GM18505 (cell line): Measurements from ENCODE around the gene ECT2.
"Not testable (repeated sequence)": the region's sequence is repeated elsewhere in the genome, so short reads cannot be mapped to it uniquely, and the experiment has no call there.

Experiments
- ATAC-seq: cut with Tn5 transposase; IDR thresholded peaks from one replicate; pipeline ENCODE4 v1.9.1; 2021; ENCODE audit not compliant: unreplicated experiment
- POLR2A ChIP-seq: IDR thresholded peaks from 4 replicates; pipeline ENCODE4 v1.6.1; 2011; ENCODE audit warnings: borderline replicate concordance; ENCODE audit not compliant: insufficient read depth, insufficient read length; ENCODE audit errors: extremely low read depth

Gene ECT2

DNA sequence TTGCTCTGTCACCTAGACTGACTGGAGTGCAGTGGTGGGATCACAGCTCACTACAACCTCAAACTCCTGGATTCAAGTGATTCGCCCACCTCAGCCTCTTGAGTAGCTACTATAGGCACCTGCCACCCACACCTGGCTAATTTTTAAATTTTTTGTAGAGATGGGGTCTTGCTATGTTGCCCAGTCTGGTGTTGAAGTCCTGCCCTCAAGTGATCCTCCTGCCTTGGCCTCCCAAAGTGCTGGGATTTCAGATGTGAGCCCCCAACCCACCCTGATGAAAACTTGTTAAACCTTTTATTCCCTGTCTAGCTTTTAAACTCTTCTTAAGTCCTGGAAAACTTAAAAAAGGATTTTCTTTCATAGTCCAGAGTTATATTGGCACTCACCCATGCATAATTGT, 2.6 kb downstream of the ECT2 start:
- TF ChIP-seq POLR2A, result no peak
- no peak for ATAC-seq

DNA sequence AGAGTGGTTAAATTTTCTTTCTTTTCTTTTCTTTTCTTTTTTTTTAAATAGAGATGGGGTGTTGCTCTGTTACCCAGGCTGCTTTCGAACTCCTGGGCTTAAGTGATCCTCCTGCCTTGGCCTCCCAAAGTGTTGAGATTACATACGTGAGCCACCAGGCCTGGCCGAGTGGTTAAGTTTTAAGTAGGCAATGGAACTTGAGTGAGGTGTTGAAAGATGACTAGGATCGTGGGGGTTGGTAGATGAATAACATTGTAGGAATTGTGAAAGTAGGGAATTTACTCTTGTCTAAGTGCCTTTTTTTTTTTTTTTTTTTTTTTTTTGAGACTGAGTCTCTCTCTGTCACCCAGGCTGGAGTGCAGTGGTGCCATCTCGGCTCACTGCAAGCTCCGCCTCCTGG, 9.9 kb downstream of the ECT2 start:
- not testable (repeated sequence) for ATAC-seq

DNA sequence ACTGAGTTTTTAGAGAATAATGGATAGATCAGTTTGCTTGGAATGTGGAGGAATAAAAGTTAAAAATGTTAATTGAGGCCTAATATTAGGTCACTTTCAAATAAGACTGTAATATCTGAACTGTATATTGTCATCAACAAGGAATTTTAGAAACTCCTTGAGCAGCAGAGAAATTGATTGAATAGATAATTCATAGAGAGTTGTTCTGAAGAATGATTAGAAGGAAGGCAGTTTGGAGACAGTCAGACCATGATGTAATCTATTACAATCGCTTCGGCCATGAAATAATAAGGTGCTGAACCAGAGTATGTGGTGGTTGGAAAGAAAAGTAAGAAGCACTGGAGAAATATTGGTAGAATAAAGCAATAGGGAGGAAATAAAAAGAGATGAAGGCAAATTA, 15.7 kb downstream of the ECT2 start:
- no peak for ATAC-seq
- TF ChIP-seq POLR2A, result no peak

DNA sequence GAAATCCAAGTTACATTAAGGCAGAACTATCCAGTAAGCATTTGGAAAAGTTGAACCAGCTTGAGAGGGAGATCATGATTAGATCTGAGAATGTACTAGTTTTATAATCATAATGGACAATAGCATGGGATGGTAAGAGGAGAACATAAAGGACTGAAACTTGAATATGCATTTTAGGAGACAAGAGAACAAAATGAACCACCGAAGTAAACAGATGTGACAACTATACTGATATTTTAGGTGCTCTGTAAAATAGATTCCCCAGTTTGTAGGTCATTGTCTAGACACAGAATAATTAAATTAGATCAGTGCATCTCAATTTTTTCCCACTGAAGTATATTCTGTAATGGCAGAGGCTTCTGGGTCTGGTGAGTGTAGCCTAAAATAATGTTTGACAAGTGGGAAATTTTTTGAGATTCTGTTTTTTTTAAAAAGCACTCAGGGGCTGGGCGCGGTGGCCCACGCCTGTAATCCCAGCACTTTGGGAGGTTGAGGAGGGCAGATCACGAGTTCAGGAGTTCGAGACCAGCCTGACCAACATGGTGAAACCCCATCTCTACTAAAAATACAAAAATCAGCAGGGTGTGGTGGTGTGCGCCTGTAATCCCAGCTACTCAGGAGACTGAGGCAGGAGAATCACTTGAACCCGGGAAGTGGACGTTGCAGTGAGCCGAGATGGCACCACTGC, 16.3 kb downstream of the ECT2 start:
- ATAC-seq, result no peak
- TF ChIP-seq POLR2A, result no peak

DNA sequence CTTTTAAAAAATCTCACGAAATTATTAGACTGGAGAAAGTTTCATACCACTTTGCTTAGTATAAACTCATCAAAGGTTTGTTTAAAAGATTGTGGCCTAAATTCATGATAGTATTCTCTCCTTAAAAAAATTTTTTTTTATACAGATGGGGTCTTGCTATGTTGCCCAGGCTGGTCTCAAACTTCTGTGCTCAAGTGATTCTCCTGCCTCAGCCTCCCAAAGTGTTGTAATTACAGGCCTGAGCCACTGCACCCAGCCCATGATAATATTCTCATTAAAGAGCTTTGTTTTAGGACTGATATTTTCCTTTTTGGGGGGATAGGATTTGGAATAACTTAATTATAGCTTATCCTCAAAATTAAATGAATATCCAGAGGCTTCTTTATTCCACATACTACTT, 19.9 kb downstream of the ECT2 start:
- TF ChIP-seq POLR2A, result no peak
- no peak for ATAC-seq

DNA sequence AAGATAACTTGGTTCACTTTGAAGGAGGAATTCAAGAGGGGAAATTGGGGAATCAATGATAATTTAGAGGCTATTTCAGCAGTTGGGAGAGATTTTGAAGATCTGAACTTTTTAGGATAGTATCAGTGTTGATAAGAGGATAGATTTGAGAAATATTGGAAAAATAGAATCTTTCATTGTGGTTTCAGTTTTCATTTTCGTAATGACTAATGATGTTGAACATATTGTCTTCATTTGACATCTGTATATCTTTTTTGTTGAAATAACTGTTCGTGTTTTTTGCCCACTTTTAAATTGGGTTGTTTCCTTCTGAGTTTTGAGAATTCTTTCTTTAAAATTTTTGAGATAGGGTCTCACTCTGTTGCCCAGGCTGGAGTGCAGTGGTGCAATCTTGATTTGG, 21.1 kb downstream of the ECT2 start:
- TF ChIP-seq POLR2A, result no peak
- ATAC-seq, result no peak

DNA sequence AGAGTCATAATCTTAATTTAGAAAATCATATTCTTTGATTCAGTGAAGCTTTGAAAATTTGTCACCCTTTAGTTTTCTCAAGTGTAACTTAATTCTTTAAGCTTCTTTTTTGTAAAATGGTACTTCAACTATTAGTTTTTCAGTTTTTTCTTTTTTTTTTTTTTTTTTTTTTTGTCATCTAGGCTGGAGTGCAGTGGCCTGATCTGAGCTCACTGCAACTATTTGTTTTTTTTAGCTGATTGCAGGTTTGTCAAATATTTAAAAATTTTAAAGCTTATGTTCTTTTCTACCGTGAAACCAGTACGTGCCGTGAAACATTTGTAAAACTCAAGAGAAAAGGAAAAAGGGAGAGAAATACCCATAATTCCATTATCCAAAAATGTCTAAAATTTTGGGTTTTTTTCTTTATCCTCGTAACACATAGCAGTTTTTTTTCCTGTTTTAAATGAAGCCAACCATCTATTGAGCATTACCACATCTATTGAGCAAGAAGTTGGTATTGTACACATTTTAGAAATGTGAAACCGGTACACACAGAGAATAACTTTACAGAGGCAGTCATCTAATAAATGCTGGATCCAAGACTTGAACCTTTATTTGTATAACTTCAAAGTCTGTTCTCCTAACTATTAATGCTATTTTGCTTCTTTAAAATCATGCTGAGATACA, 25.7 kb downstream of the ECT2 start:
- TF ChIP-seq POLR2A, result no peak
- ATAC-seq, result no peak

DNA sequence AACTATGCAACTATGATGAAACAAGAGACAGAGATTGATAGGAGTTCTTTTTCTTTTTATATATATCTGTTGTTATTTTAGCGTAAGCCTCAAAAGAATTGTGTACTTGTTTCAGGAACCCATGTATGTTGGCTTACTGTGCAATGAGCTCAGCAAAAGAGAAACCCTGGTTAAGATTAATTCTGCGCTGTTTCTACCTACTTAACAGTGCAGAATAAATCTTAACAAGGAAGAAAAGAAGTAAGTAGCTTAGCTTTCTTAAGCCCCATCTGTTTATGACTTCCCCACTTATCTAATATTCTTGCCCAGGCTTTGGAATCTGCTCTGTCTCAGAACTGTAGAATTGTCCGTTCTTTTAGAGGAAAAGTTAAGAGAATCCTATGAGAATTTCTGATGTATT, 27.4 kb downstream of the ECT2 start:
- no peak for ATAC-seq
- TF ChIP-seq POLR2A, result no peak

DNA sequence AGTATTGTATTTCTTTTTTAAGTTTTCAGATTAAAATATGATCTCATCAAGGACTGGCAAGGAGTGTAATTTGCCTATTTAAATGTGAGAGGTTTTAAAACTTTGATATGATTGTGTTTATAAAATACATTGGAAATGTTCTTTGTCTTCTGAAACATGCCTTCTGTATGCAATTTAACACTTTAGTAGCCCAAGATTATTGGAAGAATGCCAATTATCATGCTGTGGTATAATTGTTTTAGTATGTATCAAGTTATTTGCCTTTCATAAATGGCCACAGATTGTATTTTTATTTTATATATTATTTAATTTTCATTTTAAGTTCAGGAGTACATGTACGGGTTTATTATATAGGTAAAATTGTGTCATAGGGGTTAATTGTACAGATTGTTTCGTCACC, 31.7 kb downstream of the ECT2 start:
- no peak for TF ChIP-seq POLR2A
- ATAC-seq, result no peak

DNA sequence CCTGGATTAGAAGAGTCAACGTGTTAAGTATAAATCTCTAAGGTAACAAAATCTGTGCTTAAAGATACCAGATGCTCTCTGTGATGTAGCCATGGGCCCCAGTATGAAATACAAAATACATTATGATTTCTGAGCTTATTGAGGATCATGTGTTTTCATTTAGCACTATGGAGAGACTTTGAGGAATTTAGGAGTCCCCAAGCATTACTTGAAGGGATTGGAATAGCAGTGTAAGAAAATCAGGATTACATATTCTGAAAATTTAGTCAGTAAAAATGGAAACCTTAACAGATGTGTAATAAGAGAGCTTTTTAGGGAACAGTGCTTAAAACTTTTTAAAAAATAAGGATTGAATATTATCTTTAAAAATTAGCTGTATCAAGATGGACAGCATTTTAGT, 35.5 kb downstream of the ECT2 start:
- TF ChIP-seq POLR2A, result no peak
- ATAC-seq, result no peak

DNA sequence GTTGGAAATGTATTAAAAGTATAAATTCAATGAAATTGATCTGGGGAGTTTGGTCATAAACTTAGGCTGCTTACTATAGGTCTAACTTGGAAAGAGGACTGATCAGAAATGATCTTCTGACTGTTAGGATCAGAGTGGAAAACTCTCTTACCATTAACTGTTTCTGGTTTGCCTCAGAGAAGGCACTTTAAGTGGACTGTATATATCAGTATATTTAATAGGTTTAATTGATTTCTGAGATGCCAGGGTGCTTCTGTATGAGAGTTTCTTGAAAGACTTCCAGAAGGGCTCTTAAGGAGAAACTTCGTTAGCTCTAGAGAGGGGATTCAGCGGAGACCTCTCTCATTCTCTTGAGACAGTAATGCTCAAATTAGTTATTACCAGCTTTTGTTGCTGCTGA, 36.5 kb downstream of the ECT2 start:
- ATAC-seq, result no peak
- TF ChIP-seq POLR2A, result no peak

DNA sequence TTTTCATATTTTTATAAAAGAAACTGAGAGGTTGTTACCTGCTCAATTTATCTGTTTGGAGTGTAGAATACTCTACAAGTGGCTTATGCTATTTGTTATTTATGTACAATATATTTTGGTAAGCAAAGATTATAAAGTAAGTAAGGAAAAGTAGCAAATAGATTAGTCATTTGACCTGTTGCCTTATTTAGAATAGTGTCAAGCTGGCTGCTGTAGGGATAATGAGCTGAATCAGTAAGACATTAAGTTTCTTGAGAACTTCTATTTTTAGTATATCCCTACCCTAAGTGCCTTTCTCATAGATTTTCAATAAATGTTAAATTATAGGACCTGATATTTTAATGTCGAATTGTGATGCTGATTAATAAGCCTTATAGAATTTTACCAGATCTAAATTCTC, 37.2 kb downstream of the ECT2 start:
- no peak for TF ChIP-seq POLR2A
- ATAC-seq, result no peak

DNA sequence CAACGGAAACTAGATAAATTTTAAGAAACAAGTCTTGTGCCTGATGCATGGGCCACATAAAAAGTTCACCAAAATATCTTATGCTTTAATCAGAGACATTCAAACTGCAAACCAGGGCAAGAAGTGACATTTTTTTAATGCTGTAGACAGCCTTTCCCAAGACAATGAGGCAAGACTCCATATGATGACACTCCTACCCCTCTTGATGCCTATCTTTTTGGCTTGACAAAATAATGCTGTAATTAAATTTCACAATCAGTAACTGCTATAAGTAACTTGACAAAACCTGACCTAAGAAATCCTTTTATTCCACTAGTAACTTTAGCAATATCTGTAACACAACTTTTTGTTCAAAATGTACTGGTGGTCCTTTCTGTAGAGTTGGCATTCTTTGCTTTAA, 48.7 kb downstream of the ECT2 start:
- no peak for ATAC-seq
- no peak for TF ChIP-seq POLR2A

DNA sequence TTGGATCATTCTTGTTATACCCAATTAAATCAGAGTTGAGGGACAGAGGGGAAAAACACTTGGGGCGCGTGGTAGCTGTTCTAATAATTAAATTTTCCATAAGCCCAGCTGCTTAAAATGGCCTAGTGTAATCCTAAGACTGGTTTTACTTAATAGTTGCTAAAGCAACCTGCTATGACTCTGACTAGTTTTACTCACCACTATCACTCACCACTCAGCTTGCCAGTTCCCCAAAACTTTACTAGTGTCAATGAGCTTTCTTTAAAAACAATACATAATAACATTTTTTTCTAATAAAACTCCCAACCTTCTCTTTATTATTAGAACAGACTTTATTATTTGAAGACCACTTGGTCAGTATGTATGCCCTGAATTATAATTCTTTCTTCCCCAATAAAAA, 49.6 kb downstream of the ECT2 start:
- TF ChIP-seq POLR2A, result no peak
- ATAC-seq, result no peak

DNA sequence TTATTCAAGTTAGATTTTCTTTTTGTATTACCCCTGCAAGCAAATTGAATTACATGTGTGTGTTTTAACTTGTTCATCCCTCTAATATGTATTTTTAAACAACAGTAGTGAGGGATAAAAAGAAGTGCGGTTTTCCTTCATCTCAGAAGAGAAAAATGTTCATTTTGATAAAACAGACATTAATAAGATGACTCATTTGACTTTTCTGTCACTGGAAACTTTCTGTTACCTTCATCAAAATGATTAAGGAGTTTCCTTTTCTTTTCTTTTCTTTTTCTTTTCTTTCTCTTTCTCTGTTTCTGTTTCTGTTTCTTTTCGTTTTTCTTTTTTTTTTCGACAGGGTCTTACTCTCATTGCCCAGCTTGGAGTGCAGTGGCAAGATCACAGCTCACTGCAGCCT, 53.0 kb downstream of the ECT2 start:
- TF ChIP-seq POLR2A, result no peak
- no peak for ATAC-seq

DNA sequence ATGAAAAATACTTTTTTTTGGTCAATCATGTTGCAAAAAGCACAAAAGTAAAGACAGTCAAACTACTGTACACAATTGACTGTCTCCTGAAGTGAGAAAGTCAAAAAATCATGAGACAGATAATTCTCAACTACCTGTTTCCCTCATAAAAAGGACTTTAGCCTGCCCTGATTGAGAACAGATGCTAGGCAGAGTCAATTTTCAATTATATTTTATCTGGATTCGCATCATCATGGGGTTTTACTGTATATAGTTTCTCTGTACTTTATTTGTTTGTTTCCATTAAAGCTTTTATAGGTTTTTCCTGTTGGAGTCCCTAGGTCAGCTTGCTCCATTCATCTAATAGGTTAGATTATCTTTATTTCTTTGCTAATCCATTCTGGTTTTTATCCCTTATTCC, 53.8 kb downstream of the ECT2 start:
- no peak for ATAC-seq
- no peak for TF ChIP-seq POLR2A
